ENCODE data around the gene MAD1L1.

Gene MAD1L1

GRCh38 chr7:1993776-1994740, 238.7 kb downstream of the MAD1L1 start:
- DNase-seq (ENCODE audit: low read depth, low spot score): no peak
- no peak for TF ChIP-seq CTCF (IDR thresholded peaks at IDR 0.05; ENCODE audit: low read depth, low read length)
- no peak overlapping the region for H3K4me3 ChIP-seq (ENCODE audit: low read depth, low read length)
- in situ Hi-C loops (cut with HindIII; ENCODE audit: low sequenced_read_pairs): no loop called here

- in situ Hi-C loops (cut with HindIII; ENCODE audit: low sequenced_read_pairs): no loop called here
- no peak for DNase-seq (ENCODE audit: low read depth, low spot score)
- H3K4me3 ChIP-seq (ENCODE audit: low read depth, low read length): no peak overlapping the region
- TF ChIP-seq CTCF (IDR thresholded peaks at IDR 0.05; ENCODE audit: low read depth, low read length): no peak
These were observed 239.6 kb downstream of the MAD1L1 start for GRCh38 chr7:1993031-1993695.

GRCh38 chr7:1992554-1992953, 240.2 kb downstream of the MAD1L1 start:
- H3K4me3 ChIP-seq (ENCODE audit: low read depth, low read length): no peak overlapping the region
- in situ Hi-C loops (cut with HindIII; ENCODE audit: low sequenced_read_pairs): no loop called here
- DNase-seq (ENCODE audit: low read depth, low spot score): no peak
- TF ChIP-seq CTCF (IDR thresholded peaks at IDR 0.05; ENCODE audit: low read depth, low read length): no peak

- no peak for DNase-seq (ENCODE audit: low read depth, low spot score)
- TF ChIP-seq CTCF (IDR thresholded peaks at IDR 0.05; ENCODE audit: low read depth, low read length): no peak
- in situ Hi-C loops (cut with HindIII; ENCODE audit: low sequenced_read_pairs): no loop called here
- H3K4me3 ChIP-seq (ENCODE audit: low read depth, low read length): no peak overlapping the region
These were observed 242.6 kb downstream of the MAD1L1 start for GRCh38 chr7:1990001-1990670.

GRCh38 chr7:1989049-1989860, 243.5 kb downstream of the MAD1L1 start:
- no peak for TF ChIP-seq CTCF (IDR thresholded peaks at IDR 0.05; ENCODE audit: low read depth, low read length)
- H3K4me3 ChIP-seq (ENCODE audit: low read depth, low read length): no peak overlapping the region
- in situ Hi-C loops (cut with HindIII; ENCODE audit: low sequenced_read_pairs): no loop called here
- no peak for DNase-seq (ENCODE audit: low read depth, low spot score)

- in situ Hi-C loops (cut with HindIII; ENCODE audit: low sequenced_read_pairs): no loop called here
- DNase-seq (ENCODE audit: low read depth, low spot score): no peak
- no peak for TF ChIP-seq CTCF (IDR thresholded peaks at IDR 0.05; ENCODE audit: low read depth, low read length)
- H3K4me3 ChIP-seq (ENCODE audit: low read depth, low read length): no peak overlapping the region
These were observed 244.2 kb downstream of the MAD1L1 start for GRCh38 chr7:1988533-1988930.
